Lung (tissue), 12 donors: ENCODE data around the gene NFIA. TPM values are rescaled to one million over a fixed set of nuclear protein-coding genes. Genes with fewer than 3 reads are reported as not detected.
A peak's percentile ranks its signal among the peaks of the same experiment; 100 is the strongest.

ENCODE experiments used
- ATAC-seq: fragments of 200-7000 bp; cut with Tn5 transposase; one replicate; pipeline ENCODE4 v1.9.1; 2020; ENCODE audit warnings: moderate number of reproducible peaks; ENCODE audit not compliant: insufficient read depth, low FRiP score
- DNase-seq, 3 donors: peaks; one replicate each; pipeline ENCODE4 v3.0.0-alpha.2; 2013 to 2017
- H3K27ac ChIP-seq, 2 donors: one replicate each; pipeline ENCODE4 v1.5.1; 2013; ENCODE audit warnings: mild to moderate bottlenecking in 2 of 2, moderate library complexity in 2 of 2, control low read depth in 1 of 2, inconsistent platforms in 1 of 2, low read depth in 1 of 2, low read length in 1 of 2
- H3K27me3 ChIP-seq, 3 donors: one replicate each; pipeline ENCODE4 v1.5.1; 2013; ENCODE audit warnings: low read length in 2 of 3; ENCODE audit not compliant: control insufficient read depth in 3 of 3, insufficient read depth in 3 of 3
- H3K36me3 ChIP-seq, 4 donors: one replicate each; pipeline ENCODE4 v1.5.1; 2013; ENCODE audit warnings: low read length in 4 of 4, mild to moderate bottlenecking in 1 of 4, moderate library complexity in 1 of 4; ENCODE audit not compliant: control insufficient read depth in 4 of 4, insufficient read depth in 4 of 4
- H3K4me1 ChIP-seq, 5 donors: one replicate each; pipeline ENCODE4 v1.5.1; 2013; ENCODE audit warnings: low read length in 5 of 5, mild to moderate bottlenecking in 2 of 5, moderate library complexity in 1 of 5; ENCODE audit not compliant: control insufficient read depth in 5 of 5, insufficient read depth in 5 of 5
- H3K4me3 ChIP-seq: one replicate; pipeline ENCODE4 v1.5.1; 2013; ENCODE audit warnings: mild to moderate bottlenecking, control low read depth, moderate library complexity
- H3K9ac ChIP-seq, 2 donors: one replicate each; pipeline ENCODE4 v1.5.1; 2013; ENCODE audit warnings: low read length in 2 of 2, control low read depth in 1 of 2; ENCODE audit not compliant: insufficient read depth in 1 of 2
- H3K9me3 ChIP-seq, 4 donors: one replicate each; pipeline ENCODE4 v1.5.1; 2013; ENCODE audit warnings: low read length in 3 of 4, mild to moderate bottlenecking in 1 of 4, moderate library complexity in 1 of 4; ENCODE audit not compliant: control insufficient read depth in 4 of 4, insufficient read depth in 3 of 4
- CTCF ChIP-seq: IDR thresholded peaks from 2 replicates; pipeline ENCODE4 v1.5.1; 2012; ENCODE audit warnings: mild to moderate bottlenecking; ENCODE audit errors: control extremely low read depth, extremely low read depth
- WGBS, 2 donors: extraction: QIAGEN DNeasy Blood & Tissue Kit; methylation state at CpG; one replicate each; pipeline ENCODE4 v1.1.7; 2013; 5-methylcytosine and 5-hydroxymethylcytosine counted together
- polyA plus RNA-seq, 2 donors: library from polyadenylated mRNA; stranded (reverse); fragments of 200-250 nt; gene quantifications; one replicate each; pipeline ENCODE4 v1.2.1, GENCODE V29; 2013
- total RNA-seq, 2 donors: library from RNA; depleted of rRNA in 1 of 2; stranded (reverse); fragments of >200 nt in 1 of 2; gene quantifications; one replicate each; pipeline ENCODE4 v1.2.1, GENCODE V29; 2014 to 2021
- donor health status: control.
- donor health status: control.
- donor health status: Bipolar disorder and iron deficiency.
- donor health status: healthy.
- donor health status: DM: yes; HTN: yes; CAD: no.

NFIA gene
- total and polyA plus RNA-seq, 4 donors = 3.0 to 63.4 (median 34.2) TPM

DNA sequence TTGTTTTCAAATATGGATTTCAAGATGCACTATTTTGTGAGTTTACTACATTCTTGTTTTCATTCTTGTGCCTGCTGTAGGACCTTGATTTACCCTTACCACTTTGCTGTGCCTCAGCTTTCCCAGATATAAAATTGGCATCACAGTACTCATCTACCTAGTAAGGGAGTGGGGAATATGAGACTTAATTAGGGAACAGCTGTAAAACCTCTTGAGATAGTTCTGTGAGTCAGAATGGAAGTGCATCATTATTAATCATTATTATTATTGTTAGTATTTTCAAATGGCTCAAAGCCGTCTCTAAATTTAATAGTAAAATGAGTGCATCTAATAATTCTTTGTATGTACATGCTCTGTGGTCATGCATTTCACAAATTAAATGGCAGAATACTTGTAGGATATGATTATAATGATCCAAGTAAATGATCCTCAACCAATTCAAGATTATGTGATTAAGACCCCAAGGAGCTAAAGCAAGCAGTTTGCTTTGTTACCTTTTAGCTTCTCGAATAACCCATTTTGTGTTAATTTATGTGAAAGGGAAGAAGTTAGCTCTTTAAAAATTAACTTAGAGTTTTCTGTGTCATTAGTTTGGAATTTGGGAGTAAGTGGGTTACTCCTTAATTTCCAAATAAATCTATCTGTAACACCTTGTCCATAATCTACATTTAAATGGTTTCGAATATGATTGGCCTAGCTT is 155.4 kb downstream of the NFIA start:
- H3K36me3 ChIP-seq = no peaks in the 10 kb centered on the region
- H3K9me3 ChIP-seq = no peaks in the 10 kb centered on the region
- no peak for ATAC-seq
- no peak for TF ChIP-seq CTCF
- H3K9ac ChIP-seq = no peak overlapping the region
- H3K27ac ChIP-seq = no peak overlapping the region
- WGBS, 2 donors = 89 to 94% methylated on average over 3 of the region's 3 CpGs
- H3K4me3 ChIP-seq = no peak overlapping the region
- peaks cover 0 to 34% (median 14%) of the 10 kb centered on the region in 5 donors for H3K4me1 ChIP-seq
- no peak for DNase-seq
- no peaks in the 10 kb centered on the region for H3K27me3 ChIP-seq

DNA sequence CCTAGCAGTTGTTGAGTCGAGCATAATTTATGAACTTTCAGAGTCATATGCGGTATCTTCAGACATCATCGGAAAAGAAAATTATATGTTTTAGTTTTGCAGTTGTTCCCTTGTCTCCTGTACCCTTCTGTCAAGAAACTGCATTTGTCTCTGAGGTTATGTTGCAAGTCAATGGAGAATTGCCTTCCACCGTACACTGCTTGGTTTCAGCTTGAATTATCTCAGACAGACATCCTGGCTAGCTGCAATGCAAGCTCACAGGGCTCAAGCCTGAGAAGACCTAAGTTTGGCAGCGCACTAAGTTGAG is 156.0 kb downstream of the NFIA start:
- H3K27ac ChIP-seq = no peak overlapping the region
- WGBS, 2 donors = 86 to 91% methylated on average over 5 of the region's 5 CpGs
- no peak overlapping the region for H3K9ac ChIP-seq
- no peaks in the 10 kb centered on the region for H3K36me3 ChIP-seq
- H3K27me3 ChIP-seq = no peaks in the 10 kb centered on the region
- DNase-seq = no peak
- no peak overlapping the region for H3K4me3 ChIP-seq
- peaks cover 0 to 39% (median 14%) of the 10 kb centered on the region in 5 donors for H3K4me1 ChIP-seq
- H3K9me3 ChIP-seq = no peaks in the 10 kb centered on the region
- TF ChIP-seq CTCF = no peak
- ATAC-seq = no peak

- peaks cover 2 to 57% (median 18%) of the 10 kb centered on the region in 5 donors for H3K4me1 ChIP-seq
- no peak for TF ChIP-seq CTCF
- H3K9me3 ChIP-seq = no peaks in the 10 kb centered on the region
- H3K27me3 ChIP-seq = no peaks in the 10 kb centered on the region
- H3K27ac ChIP-seq = peak overlapping the region in 1 of 2 donors; percentile 93
- 84 to 89% methylated on average over 3 of the region's 3 CpGs for WGBS, 2 donors
- peak overlapping the region in 1 of 2 donors; percentile 66 for H3K9ac ChIP-seq
- H3K4me3 ChIP-seq = no peak overlapping the region
- H3K36me3 ChIP-seq = no peaks in the 10 kb centered on the region
- DNase-seq = no peak
- ATAC-seq = no peak
These were observed 158.5 kb downstream of the NFIA start for GRCh38 chr1:61240878-61241277.

DNA sequence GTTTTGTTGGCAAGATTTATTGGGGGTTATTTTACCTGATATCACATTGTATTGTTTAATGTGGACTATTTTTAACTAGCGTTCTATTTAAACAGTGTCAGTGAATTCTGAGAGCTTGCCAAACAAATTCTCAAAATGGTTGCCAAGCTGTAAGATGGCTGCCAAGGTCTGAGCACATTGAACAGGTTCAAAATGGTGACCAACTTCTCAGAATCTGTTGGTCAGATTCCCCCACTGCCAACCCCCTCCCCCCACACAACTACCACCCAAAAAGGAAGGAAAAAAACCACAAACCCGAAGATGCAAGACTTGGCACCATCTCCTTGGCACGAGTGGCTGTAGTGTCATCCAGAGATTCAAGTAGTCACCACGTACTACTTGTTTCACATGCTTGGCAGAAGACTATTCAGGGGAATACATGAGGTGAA is 159.1 kb downstream of the NFIA start:
- Histone ChIP-seq H3K27ac (peak overlapping the region; percentile 29 to 93), H3K4me1 (peaks cover 2 to 57% (median 18%) of the 10 kb centered on the region in 5 donors), H3K9ac (peak overlapping the region in 1 of 2 donors; percentile 66), H3K36me3 (no peaks in the 10 kb centered on the region), H3K27me3 (no peaks in the 10 kb centered on the region), H3K9me3 (no peaks in the 10 kb centered on the region), H3K4me3 (no peak overlapping the region)
- peak; percentile 71 to 87 (median 81) for DNase-seq
- 13 to 18% methylated on average over 4 of the region's 4 CpGs for WGBS, 2 donors
- ATAC-seq = peak; percentile 19
- TF ChIP-seq CTCF = no peak
